GM12874 (cell line): ENCODE measurements around the gene SRGN.
A peak's percentile ranks its signal among the peaks of the same experiment; 100 is the strongest.

Source experiments
- TF ChIP-seq, protein P1 (sequence below): IDR thresholded peaks from 2 replicates; pipeline ENCODE4 v1.5.1; 2011; ENCODE audit warnings: low read depth, mild to moderate bottlenecking, control low read depth, low read length, moderate library complexity; ENCODE audit not compliant: insufficient read depth

The SRGN gene

DNA sequence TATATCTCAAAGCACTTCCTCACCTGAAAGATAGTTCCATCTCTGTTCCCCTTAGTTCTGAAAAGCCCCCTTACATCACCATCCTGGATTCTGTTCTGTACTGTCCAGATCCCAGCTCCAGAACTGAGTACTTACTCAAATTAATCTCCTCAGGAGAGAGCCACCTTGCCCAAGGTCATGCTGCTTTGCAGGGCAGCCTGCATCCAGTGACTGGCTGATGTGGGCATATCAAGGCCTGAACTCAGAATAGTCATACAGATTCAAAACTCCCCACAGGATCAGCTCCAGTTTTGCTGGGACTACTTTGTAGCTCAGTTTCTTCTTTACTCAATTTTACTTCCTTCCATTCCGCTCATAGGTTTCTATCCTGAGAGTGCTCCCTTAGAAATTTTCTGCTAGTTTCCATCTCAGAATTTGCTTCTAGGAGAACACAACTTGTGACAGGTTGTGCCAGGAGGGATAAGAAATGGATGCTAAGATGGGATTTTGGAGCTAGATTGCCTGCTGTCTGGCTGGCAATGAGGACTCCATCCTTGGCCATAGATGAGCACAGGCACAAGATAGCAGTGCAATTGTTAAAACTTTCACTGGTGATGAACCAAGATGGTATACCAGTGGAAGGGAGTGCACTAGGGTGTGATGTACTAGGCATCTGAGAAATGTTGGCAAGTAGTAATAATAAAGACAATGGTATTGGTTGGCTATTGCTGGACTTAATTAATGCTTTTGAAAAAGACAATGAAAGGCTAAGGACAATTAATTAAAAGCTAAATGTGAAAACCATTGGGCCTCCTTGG is 17.3 kb downstream of the SRGN start:
- TF ChIP-seq, protein P1, sequence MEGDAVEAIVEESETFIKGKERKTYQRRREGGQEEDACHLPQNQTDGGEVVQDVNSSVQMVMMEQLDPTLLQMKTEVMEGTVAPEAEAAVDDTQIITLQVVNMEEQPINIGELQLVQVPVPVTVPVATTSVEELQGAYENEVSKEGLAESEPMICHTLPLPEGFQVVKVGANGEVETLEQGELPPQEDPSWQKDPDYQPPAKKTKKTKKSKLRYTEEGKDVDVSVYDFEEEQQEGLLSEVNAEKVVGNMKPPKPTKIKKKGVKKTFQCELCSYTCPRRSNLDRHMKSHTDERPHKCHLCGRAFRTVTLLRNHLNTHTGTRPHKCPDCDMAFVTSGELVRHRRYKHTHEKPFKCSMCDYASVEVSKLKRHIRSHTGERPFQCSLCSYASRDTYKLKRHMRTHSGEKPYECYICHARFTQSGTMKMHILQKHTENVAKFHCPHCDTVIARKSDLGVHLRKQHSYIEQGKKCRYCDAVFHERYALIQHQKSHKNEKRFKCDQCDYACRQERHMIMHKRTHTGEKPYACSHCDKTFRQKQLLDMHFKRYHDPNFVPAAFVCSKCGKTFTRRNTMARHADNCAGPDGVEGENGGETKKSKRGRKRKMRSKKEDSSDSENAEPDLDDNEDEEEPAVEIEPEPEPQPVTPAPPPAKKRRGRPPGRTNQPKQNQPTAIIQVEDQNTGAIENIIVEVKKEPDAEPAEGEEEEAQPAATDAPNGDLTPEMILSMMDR = no peak

DNA sequence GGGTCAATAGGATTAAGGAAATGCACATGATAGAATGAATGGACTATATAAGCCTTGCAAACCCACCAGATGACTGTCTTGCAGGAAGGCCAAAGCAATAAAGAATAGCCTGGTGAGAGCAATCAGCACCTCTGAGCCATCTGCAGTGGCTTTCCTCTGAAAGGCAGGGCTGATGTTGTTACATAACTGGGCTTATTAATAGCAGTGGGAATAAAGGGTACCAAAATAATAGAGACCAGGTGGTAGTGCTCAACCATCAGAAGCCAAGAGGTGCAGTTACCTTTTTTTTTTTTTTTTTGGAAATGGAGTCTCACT is 19.2 kb downstream of the SRGN start:
- TF ChIP-seq, protein P1 = no peak

DNA sequence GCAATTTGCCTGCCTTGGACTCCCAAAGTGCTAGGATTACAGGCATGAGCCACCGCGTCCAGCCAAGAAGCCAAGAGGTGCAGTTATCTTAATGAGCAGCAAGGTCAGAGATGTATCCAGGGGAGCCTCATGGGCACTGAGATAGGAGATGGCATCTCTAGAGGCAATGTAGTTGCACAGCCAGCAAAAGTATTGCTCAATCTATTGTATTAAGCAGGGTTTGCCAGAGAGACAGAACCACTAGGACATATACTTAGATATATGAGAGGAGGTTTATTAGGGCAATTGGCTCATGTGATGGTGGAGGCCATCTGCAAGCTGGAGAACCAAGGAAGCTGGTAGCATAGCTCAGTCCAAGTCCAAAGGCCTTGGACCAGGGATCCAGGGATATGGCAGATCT is 19.8 kb downstream of the SRGN start:
- TF ChIP-seq, protein P1 = no peak

GRCh38 chr10:69119896-69120295 is 32.0 kb downstream of the SRGN start:
- TF ChIP-seq, protein P1 = no peak

GRCh38 chr10:69123306-69123746 is 35.4 kb downstream of the SRGN start:
- TF ChIP-seq, protein P1 = no peak

DNA sequence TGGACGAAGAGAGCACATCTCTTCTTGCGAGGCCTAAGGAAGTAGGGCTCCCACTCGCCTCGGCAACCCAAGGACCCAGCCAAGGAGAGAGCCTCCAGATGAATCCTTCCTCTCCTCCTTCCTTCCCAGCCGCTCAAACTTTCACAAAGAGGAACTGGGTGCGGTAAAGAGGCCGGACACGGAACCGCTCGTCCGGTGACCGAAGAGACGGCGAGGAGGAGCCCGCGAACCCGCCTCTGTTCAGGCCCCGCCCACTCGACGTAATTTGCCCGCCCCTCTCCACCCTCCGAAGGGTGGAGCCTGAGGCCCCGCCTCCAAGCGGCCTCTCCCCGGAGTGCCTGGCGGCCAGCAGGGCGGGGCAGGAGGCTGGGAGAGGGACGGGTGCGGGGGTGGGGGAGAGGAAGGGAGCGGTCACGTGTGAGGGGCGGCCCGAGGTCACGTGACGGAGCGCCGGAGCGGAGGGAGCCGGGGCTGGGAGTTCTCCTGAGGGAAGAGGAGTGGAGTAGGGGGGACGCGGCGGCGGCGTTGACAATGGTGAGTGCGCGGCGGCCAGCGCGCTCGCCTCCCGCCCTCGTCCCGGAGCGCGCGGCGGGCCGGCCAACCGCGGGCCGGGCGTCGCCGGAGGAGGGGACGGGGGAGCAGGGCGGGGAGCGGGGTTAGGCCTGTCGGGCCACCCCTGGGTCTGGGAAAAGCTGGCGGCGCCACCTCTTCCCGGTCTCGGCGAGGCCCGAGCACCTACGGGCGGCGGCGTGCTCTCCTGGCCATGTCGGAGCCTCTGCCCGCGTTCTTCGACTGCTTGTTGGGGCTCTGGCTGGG is 36.1 kb downstream of the SRGN start, which contains the start of gene VPS26A:
Gene VPS26A, plus strand, starts transcription at position 432 of the 816 bp plus-strand sequence. Its CDS starts 100 bp downstream, at position 532.
- TF ChIP-seq, protein P1 = peak; percentile 40

DNA sequence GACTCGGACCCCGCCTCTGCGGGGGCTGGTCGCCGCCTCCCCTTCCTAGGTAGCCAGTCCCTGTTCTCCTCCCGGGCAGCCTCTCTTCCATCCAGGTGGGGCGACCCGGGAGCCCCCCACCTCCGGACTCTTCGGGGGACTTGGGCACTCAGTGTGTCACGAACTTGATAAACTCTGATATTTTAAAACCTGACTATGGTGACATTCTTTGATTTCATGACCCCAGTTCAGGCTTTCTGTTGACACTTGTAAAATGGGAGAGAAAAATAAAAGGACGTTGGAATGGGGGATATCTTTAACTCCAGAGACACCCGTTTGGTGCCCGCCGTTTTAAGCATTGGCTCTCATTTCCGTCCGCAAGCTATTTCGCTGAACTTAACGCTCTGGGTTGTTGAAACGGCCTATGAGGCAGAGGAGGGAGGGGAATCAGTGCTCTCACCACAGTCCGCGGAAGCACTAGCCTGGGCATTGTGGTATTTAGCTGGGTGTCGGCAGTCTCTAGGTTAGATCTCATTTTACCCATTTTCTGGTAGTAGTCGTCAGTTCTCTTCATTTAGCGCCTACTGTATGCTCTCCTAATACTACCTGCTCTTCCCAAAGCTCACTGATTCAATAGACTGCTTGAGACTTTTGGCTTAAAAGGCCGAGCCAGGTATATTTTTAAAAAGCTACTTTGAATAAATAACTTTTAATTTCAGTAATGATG is 36.8 kb downstream of the SRGN start:
- TF ChIP-seq, protein P1 = no peak
